Effector memory CD4-positive, alpha-beta T cell (primary cell): ENCODE results near the gene UVSSA.

Experiments
- DNase-seq, 3 donors: peaks; one replicate each; pipeline ENCODE4 v3.0.0-alpha.2; 2020
- H3K27ac ChIP-seq: 2 replicates; pipeline ENCODE4 v1.7.0; 2013; ENCODE audit warnings: mild to moderate bottlenecking, low read length, moderate library complexity; ENCODE audit not compliant: insufficient read depth, poor library complexity, severe bottlenecking
- H3K27me3 ChIP-seq: replicated peaks from 2 replicates; pipeline ENCODE4 v1.7.0; 2013; ENCODE audit warnings: mild to moderate bottlenecking, low read length; ENCODE audit not compliant: insufficient read depth, control insufficient read depth, poor library complexity, severe bottlenecking
- H3K36me3 ChIP-seq: 2 replicates; pipeline ENCODE4 v1.7.0; 2013; ENCODE audit warnings: mild to moderate bottlenecking, low read length, moderate library complexity; ENCODE audit not compliant: control insufficient read depth, insufficient read depth
- H3K4me1 ChIP-seq: 2 replicates; pipeline ENCODE4 v1.7.0; 2013; ENCODE audit warnings: low read length, mild to moderate bottlenecking; ENCODE audit not compliant: control insufficient read depth, insufficient read depth, poor library complexity, severe bottlenecking
- H3K4me3 ChIP-seq: 2 replicates; pipeline ENCODE4 v1.7.0; 2013; ENCODE audit warnings: low read length, low read depth, mild to moderate bottlenecking; ENCODE audit not compliant: insufficient read depth, poor library complexity, severe bottlenecking
- H3K9me3 ChIP-seq: 2 replicates; pipeline ENCODE4 v1.7.0; 2013; ENCODE audit warnings: mild to moderate bottlenecking, low read length, moderate library complexity; ENCODE audit not compliant: control insufficient read depth

UVSSA gene

GRCh38 chr4:1395941-1396805, 49.2 kb downstream of the UVSSA start:
- Histone ChIP-seq H3K27ac (no peak overlapping the region), H3K27me3 (peaks cover 3% of the 10 kb centered on the region), H3K9me3 (no peaks in the 10 kb centered on the region), H3K4me3 (no peak overlapping the region), H3K4me1 (no peaks in the 10 kb centered on the region), H3K36me3 (peaks cover 10% of the 10 kb centered on the region)
- no peak for DNase-seq

- H3K9me3 ChIP-seq, result no peaks in the 10 kb centered on the region
- H3K4me1 ChIP-seq, result peaks cover under 1% of the 10 kb centered on the region
- H3K36me3 ChIP-seq, result peaks cover 9% of the 10 kb centered on the region
- H3K27ac ChIP-seq, result no peak overlapping the region
- peaks cover 10% of the 10 kb centered on the region for H3K27me3 ChIP-seq
- DNase-seq, result no peak
- H3K4me3 ChIP-seq, result no peak overlapping the region
Measured at GRCh38 chr4:1396806-1397455, 49.9 kb downstream of the UVSSA start.

- H3K4me1 ChIP-seq, result peaks cover 11% of the 10 kb centered on the region
- no peaks in the 10 kb centered on the region for H3K9me3 ChIP-seq
- H3K36me3 ChIP-seq, result no peaks in the 10 kb centered on the region
- no peak overlapping the region for H3K27ac ChIP-seq
- no peak overlapping the region for H3K4me3 ChIP-seq
- peaks cover 18% of the 10 kb centered on the region for H3K27me3 ChIP-seq
- DNase-seq, result no peak
Measured at GRCh38 chr4:1398681-1399507, 51.9 kb downstream of the UVSSA start.

- no peak for DNase-seq
- H3K27ac ChIP-seq, result no peak overlapping the region
- no peaks in the 10 kb centered on the region for H3K36me3 ChIP-seq
- H3K4me3 ChIP-seq, result no peak overlapping the region
- no peaks in the 10 kb centered on the region for H3K9me3 ChIP-seq
- H3K4me1 ChIP-seq, result peaks cover 18% of the 10 kb centered on the region
- H3K27me3 ChIP-seq, result peaks cover 21% of the 10 kb centered on the region
Measured at GRCh38 chr4:1399508-1400190, 52.6 kb downstream of the UVSSA start.

- Histone ChIP-seq H3K4me3 (no peak overlapping the region), H3K36me3 (no peaks in the 10 kb centered on the region), H3K27me3 (peaks cover 27% of the 10 kb centered on the region), H3K9me3 (no peaks in the 10 kb centered on the region), H3K4me1 (peaks cover 22% of the 10 kb centered on the region), H3K27ac (no peak overlapping the region)
- no peak for DNase-seq
Measured at GRCh38 chr4:1400191-1400805, 53.3 kb downstream of the UVSSA start.

- no peaks in the 10 kb centered on the region for H3K9me3 ChIP-seq
- no peak overlapping the region for H3K4me3 ChIP-seq
- H3K27me3 ChIP-seq, result peaks cover 33% of the 10 kb centered on the region
- H3K4me1 ChIP-seq, result peaks cover 22% of the 10 kb centered on the region
- no peaks in the 10 kb centered on the region for H3K36me3 ChIP-seq
- no peak for DNase-seq
- no peak overlapping the region for H3K27ac ChIP-seq
Measured at GRCh38 chr4:1400831-1401408, 53.9 kb downstream of the UVSSA start.

GRCh38 chr4:1401409-1402020, 54.5 kb downstream of the UVSSA start:
- DNase-seq, result no peak
- H3K4me1 ChIP-seq, result peaks cover 22% of the 10 kb centered on the region
- H3K4me3 ChIP-seq, result no peak overlapping the region
- H3K27me3 ChIP-seq, result peaks cover 33% of the 10 kb centered on the region
- no peak overlapping the region for H3K27ac ChIP-seq
- no peaks in the 10 kb centered on the region for H3K36me3 ChIP-seq
- H3K9me3 ChIP-seq, result no peaks in the 10 kb centered on the region

GRCh38 chr4:1402021-1402515, 55.1 kb downstream of the UVSSA start:
- no peak for DNase-seq
- Histone ChIP-seq H3K4me3 (no peak overlapping the region), H3K27ac (no peak overlapping the region), H3K36me3 (no peaks in the 10 kb centered on the region), H3K27me3 (peaks cover 38% of the 10 kb centered on the region), H3K4me1 (peaks cover 22% of the 10 kb centered on the region), H3K9me3 (no peaks in the 10 kb centered on the region)
